ENCODE results near the gene AP3S1.

The AP3S1 gene

GRCh38 chr5:115941051-115941675, 99.4 kb downstream of the AP3S1 start:
- no peak for TF ChIP-seq FOXK2 (IDR thresholded peaks at IDR 0.05)
- TF ChIP-seq ELF4 (IDR thresholded peaks at IDR 0.05), result no peak
- no peak for TF ChIP-seq HDGF (IDR thresholded peaks at IDR 0.05; ENCODE audit: borderline replicate concordance)
- no peak for TF ChIP-seq BHLHE40 (IDR thresholded peaks at IDR 0.05; ENCODE audit: borderline replicate concordance)
- no peak for TF ChIP-seq ARNT (IDR thresholded peaks at IDR 0.05)
- TF ChIP-seq ZNF384 (IDR thresholded peaks at IDR 0.05), result no peak
- TF ChIP-seq TARDBP (IDR thresholded peaks at IDR 0.05), result no peak
- TF ChIP-seq FOXA1 (IDR thresholded peaks at IDR 0.05), result no peak
- no peak for TF ChIP-seq CTBP1 (IDR thresholded peaks at IDR 0.05; ENCODE audit: borderline replicate concordance)
- no peak for TF ChIP-seq FOXM1 (IDR thresholded peaks at IDR 0.05; ENCODE audit: borderline replicate concordance)
- TF ChIP-seq SP1 (IDR thresholded peaks at IDR 0.05), result no peak
- TF ChIP-seq L3MBTL2 (conservative IDR thresholded peaks at IDR 0.05), result no peak
- no peak for TF ChIP-seq PKNOX1 (IDR thresholded peaks at IDR 0.05)
- no peak for TF ChIP-seq SUZ12 (IDR thresholded peaks at IDR 0.05)
- TF ChIP-seq NFRKB (IDR thresholded peaks at IDR 0.05), result no peak
- CTCF ChIA-PET, result interaction anchor here (0.7 kb wide), 1 partner anchor 403 kb away, joined by 4 read pairs; no protein-coding TSS in a partner anchor
- no peak for DNase-seq (ENCODE audit: extremely low spot score)
- POLR2A ChIA-PET, result no interaction called here

GRCh38 chr5:115944501-115944900, 102.8 kb downstream of the AP3S1 start:
- TF ChIP-seq PKNOX1 (IDR thresholded peaks at IDR 0.05) (no peak), CTBP1 (IDR thresholded peaks at IDR 0.05; ENCODE audit: borderline replicate concordance) (no peak), FOXM1 (IDR thresholded peaks at IDR 0.05; ENCODE audit: borderline replicate concordance) (no peak), HDGF (IDR thresholded peaks at IDR 0.05; ENCODE audit: borderline replicate concordance) (no peak), FOXA1 (IDR thresholded peaks at IDR 0.05) (no peak), ZNF384 (IDR thresholded peaks at IDR 0.05) (no peak), ELF4 (IDR thresholded peaks at IDR 0.05) (no peak), TARDBP (IDR thresholded peaks at IDR 0.05) (no peak)
- ChIA-PET POLR2A (no interaction called here), CTCF (no interaction called here)
- no peak for DNase-seq (ENCODE audit: extremely low spot score)

- ChIA-PET POLR2A (interaction anchor here (0.7 kb wide), 1 partner anchor 80 kb away, joined by 4 read pairs; no protein-coding TSS in a partner anchor), CTCF (no interaction called here)
- DNase-seq (ENCODE audit: extremely low spot score), result no peak
- TF ChIP-seq FOXA1 (IDR thresholded peaks at IDR 0.05) (no peak), ELF4 (IDR thresholded peaks at IDR 0.05) (no peak), ZNF384 (IDR thresholded peaks at IDR 0.05) (no peak), SP1 (IDR thresholded peaks at IDR 0.05) (no peak), NFRKB (IDR thresholded peaks at IDR 0.05) (no peak), L3MBTL2 (conservative IDR thresholded peaks at IDR 0.05) (no peak), HDGF (IDR thresholded peaks at IDR 0.05; ENCODE audit: borderline replicate concordance) (no peak), FOXK2 (IDR thresholded peaks at IDR 0.05) (no peak), PKNOX1 (IDR thresholded peaks at IDR 0.05) (no peak), TARDBP (IDR thresholded peaks at IDR 0.05) (no peak), ARNT (IDR thresholded peaks at IDR 0.05) (no peak), FOXM1 (IDR thresholded peaks at IDR 0.05; ENCODE audit: borderline replicate concordance) (no peak), LEF1 (IDR thresholded peaks at IDR 0.05; ENCODE audit: borderline replicate concordance) (no peak)
Observed at GRCh38 chr5:115946655-115947054, 104.9 kb downstream of the AP3S1 start.

- no peak for DNase-seq (ENCODE audit: extremely low spot score)
- POLR2A ChIA-PET, result interaction anchor here (0.7 kb wide), 1 partner anchor 79 kb away, joined by 4 read pairs; no protein-coding TSS in a partner anchor
- TF ChIP-seq BHLHE40 (IDR thresholded peaks at IDR 0.05; ENCODE audit: borderline replicate concordance) (no peak), NFRKB (IDR thresholded peaks at IDR 0.05) (no peak), SP1 (IDR thresholded peaks at IDR 0.05) (no peak), ELF4 (IDR thresholded peaks at IDR 0.05) (no peak), L3MBTL2 (conservative IDR thresholded peaks at IDR 0.05) (no peak), LEF1 (IDR thresholded peaks at IDR 0.05; ENCODE audit: borderline replicate concordance) (no peak), PKNOX1 (IDR thresholded peaks at IDR 0.05) (no peak), TARDBP (IDR thresholded peaks at IDR 0.05) (no peak), ZNF384 (IDR thresholded peaks at IDR 0.05) (no peak), CTBP1 (IDR thresholded peaks at IDR 0.05; ENCODE audit: borderline replicate concordance) (no peak), FOXM1 (IDR thresholded peaks at IDR 0.05; ENCODE audit: borderline replicate concordance) (no peak), ARNT (IDR thresholded peaks at IDR 0.05) (no peak), SUZ12 (IDR thresholded peaks at IDR 0.05) (no peak), FOXA1 (IDR thresholded peaks at IDR 0.05) (no peak), HDGF (IDR thresholded peaks at IDR 0.05; ENCODE audit: borderline replicate concordance) (no peak)
- CTCF ChIA-PET, result no interaction called here
Observed at GRCh38 chr5:115947260-115947659, 105.5 kb downstream of the AP3S1 start.

GRCh38 chr5:115948091-115948534, 106.4 kb downstream of the AP3S1 start:
- POLR2A ChIA-PET, result no interaction called here
- no peak for TF ChIP-seq SP1 (IDR thresholded peaks at IDR 0.05)
- TF ChIP-seq FOXK2 (IDR thresholded peaks at IDR 0.05), result no peak
- no peak for TF ChIP-seq NFRKB (IDR thresholded peaks at IDR 0.05)
- no peak for TF ChIP-seq ZNF384 (IDR thresholded peaks at IDR 0.05)
- no peak for TF ChIP-seq PKNOX1 (IDR thresholded peaks at IDR 0.05)
- TF ChIP-seq ARNT (IDR thresholded peaks at IDR 0.05), result no peak
- no peak for TF ChIP-seq SUZ12 (IDR thresholded peaks at IDR 0.05)
- no peak for TF ChIP-seq LEF1 (IDR thresholded peaks at IDR 0.05; ENCODE audit: borderline replicate concordance)
- TF ChIP-seq FOXM1 (IDR thresholded peaks at IDR 0.05; ENCODE audit: borderline replicate concordance), result no peak
- TF ChIP-seq L3MBTL2 (conservative IDR thresholded peaks at IDR 0.05), result no peak
- no peak for TF ChIP-seq FOXA1 (IDR thresholded peaks at IDR 0.05)
- TF ChIP-seq CTBP1 (IDR thresholded peaks at IDR 0.05; ENCODE audit: borderline replicate concordance), result no peak
- TF ChIP-seq TARDBP (IDR thresholded peaks at IDR 0.05), result no peak
- CTCF ChIA-PET, result no interaction called here
- DNase-seq (ENCODE audit: extremely low spot score), result no peak
